ENCODE data around the gene JAKMIP2.

DNA sequence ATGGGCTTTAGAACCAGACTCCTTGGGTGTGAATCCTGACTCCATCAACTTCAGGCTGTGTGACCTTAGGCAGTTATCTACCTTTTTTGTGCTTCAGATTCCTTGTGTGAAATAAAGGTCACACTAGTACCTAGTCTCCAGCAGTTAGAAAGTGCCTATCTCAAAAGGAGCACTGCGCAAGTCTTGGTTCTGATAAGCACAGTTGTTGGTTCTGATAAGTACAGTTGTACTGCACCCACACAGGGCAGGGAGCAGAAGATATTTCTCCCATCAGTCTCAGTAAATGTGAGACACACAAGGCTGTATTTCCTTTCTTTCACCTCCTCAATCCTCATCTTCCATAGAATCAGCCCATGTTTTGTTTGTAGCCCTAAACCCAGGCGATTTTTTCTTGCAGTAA is 156.1 kb downstream of the JAKMIP2 start:
- TF ChIP-seq POLR2AphosphoS5 (IDR thresholded peaks at IDR 0.05; ENCODE audit: insufficient read depth, low read depth, low read length) (no peak), POLR2A (IDR thresholded peaks at IDR 0.05; ENCODE audit: low read depth, low read length) (no peak)
- TF ChIP-seq, protein P1, sequence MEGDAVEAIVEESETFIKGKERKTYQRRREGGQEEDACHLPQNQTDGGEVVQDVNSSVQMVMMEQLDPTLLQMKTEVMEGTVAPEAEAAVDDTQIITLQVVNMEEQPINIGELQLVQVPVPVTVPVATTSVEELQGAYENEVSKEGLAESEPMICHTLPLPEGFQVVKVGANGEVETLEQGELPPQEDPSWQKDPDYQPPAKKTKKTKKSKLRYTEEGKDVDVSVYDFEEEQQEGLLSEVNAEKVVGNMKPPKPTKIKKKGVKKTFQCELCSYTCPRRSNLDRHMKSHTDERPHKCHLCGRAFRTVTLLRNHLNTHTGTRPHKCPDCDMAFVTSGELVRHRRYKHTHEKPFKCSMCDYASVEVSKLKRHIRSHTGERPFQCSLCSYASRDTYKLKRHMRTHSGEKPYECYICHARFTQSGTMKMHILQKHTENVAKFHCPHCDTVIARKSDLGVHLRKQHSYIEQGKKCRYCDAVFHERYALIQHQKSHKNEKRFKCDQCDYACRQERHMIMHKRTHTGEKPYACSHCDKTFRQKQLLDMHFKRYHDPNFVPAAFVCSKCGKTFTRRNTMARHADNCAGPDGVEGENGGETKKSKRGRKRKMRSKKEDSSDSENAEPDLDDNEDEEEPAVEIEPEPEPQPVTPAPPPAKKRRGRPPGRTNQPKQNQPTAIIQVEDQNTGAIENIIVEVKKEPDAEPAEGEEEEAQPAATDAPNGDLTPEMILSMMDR (IDR thresholded peaks at IDR 0.05; ENCODE audit: extremely low read depth in 1 of 2, insufficient read depth in 1 of 2, low read depth in 1 of 2, low read length in 2 of 2): no peak
